Measurements from ENCODE around the gene GRIN2B.

The GRIN2B gene

DNA sequence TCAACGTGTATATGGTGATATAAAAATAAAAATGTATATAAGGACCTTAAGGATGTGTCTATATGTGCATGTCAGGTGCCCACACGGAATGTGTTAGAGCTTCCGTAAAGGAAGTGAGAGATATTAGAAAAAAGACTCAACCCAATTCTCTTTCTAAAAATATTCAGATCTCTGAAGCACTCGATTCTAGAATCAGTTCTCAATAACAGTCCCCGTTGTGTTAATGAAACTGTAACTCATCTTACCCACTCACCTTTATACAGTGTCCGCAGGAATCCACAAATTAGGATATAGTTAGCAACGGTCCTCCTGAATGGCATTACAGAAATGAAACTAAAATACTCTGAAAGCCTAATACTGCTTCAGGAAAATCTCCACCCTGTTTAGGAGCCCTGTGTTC is 29.3 kb downstream of the GRIN2B start:
- H3K9ac ChIP-seq (ENCODE audit: low read length) = no peak overlapping the region
- H3K27me3 ChIP-seq (ENCODE audit: insufficient read depth, low read length, poor library complexity) = no peaks in the 10 kb centered on the region
- H3K4ac ChIP-seq (ENCODE audit: low read depth, low read length) = no peak overlapping the region
- no peak overlapping the region for H3K4me3 ChIP-seq (ENCODE audit: low read length)
- no peak overlapping the region for H3K18ac ChIP-seq (ENCODE audit: low read length)
- no peak overlapping the region for H3K23ac ChIP-seq (ENCODE audit: low read length)
- no peaks in the 10 kb centered on the region for H3K79me1 ChIP-seq (ENCODE audit: low read length)
- H2AK5ac ChIP-seq (ENCODE audit: low read length) = no peak overlapping the region
- H2BK5ac ChIP-seq (ENCODE audit: low read length) = no peak overlapping the region
- no peak overlapping the region for H2BK15ac ChIP-seq (replicated peaks; ENCODE audit: low read depth)
- no peaks in the 10 kb centered on the region for H3K79me2 ChIP-seq (ENCODE audit: control insufficient read depth, insufficient read depth, low read length)
- DNase-seq = no peak
- no peak overlapping the region for H3K27ac ChIP-seq (ENCODE audit: low read depth, low read length)
- no peak overlapping the region for H4K5ac ChIP-seq (ENCODE audit: low read length)
- H3K4me2 ChIP-seq (ENCODE audit: low read length) = no peak overlapping the region
- H3K4me1 ChIP-seq (ENCODE audit: control insufficient read depth, low read depth, low read length) = no peaks in the 10 kb centered on the region
- H2BK120ac ChIP-seq (ENCODE audit: low read depth, low read length) = no peak overlapping the region
- H3K56ac ChIP-seq (ENCODE audit: low read length) = no peak overlapping the region
- 100% methylated on average over 1 of the region's 7 CpGs for WGBS (ENCODE audit: extremely low coverage, insufficient coverage, low lambda C conversion rate)
- no peaks in the 10 kb centered on the region for H3K36me3 ChIP-seq (ENCODE audit: control insufficient read depth, insufficient read depth, low read length)
- no peak overlapping the region for H4K8ac ChIP-seq (ENCODE audit: low read depth, low read length)

GRCh38 chr12:13950502-13950901 is 30.9 kb downstream of the GRIN2B start:
- Histone ChIP-seq H3K4me3 (ENCODE audit: low read length) (no peak overlapping the region), H3K27me3 (ENCODE audit: insufficient read depth, low read length, poor library complexity) (no peaks in the 10 kb centered on the region), H2BK5ac (ENCODE audit: low read length) (no peak overlapping the region), H3K9ac (ENCODE audit: low read length) (no peak overlapping the region), H2AK5ac (ENCODE audit: low read length) (no peak overlapping the region), H3K4me1 (ENCODE audit: control insufficient read depth, low read depth, low read length) (no peaks in the 10 kb centered on the region), H3K18ac (ENCODE audit: low read length) (no peak overlapping the region), H3K36me3 (ENCODE audit: control insufficient read depth, insufficient read depth, low read length) (no peaks in the 10 kb centered on the region), H3K79me1 (ENCODE audit: low read length) (no peaks in the 10 kb centered on the region), H2BK120ac (ENCODE audit: low read depth, low read length) (no peak overlapping the region), H2BK15ac (replicated peaks; ENCODE audit: low read depth) (no peak overlapping the region), H3K56ac (ENCODE audit: low read length) (no peak overlapping the region), H3K79me2 (ENCODE audit: control insufficient read depth, insufficient read depth, low read length) (no peaks in the 10 kb centered on the region), H3K4ac (ENCODE audit: low read depth, low read length) (no peak overlapping the region), H3K4me2 (ENCODE audit: low read length) (no peak overlapping the region), H4K8ac (ENCODE audit: low read depth, low read length) (no peak overlapping the region), H3K23ac (ENCODE audit: low read length) (no peak overlapping the region), H4K5ac (ENCODE audit: low read length) (no peak overlapping the region), H3K27ac (ENCODE audit: low read depth, low read length) (no peak overlapping the region)
- no CpG with 5 or more reads among the region's 1 CpG for WGBS (ENCODE audit: extremely low coverage, insufficient coverage, low lambda C conversion rate)
- peak; percentile 73 for DNase-seq

GRCh38 chr12:13948621-13949020 is 32.8 kb downstream of the GRIN2B start:
- no peak overlapping the region for H4K8ac ChIP-seq (ENCODE audit: low read depth, low read length)
- no peak overlapping the region for H3K27ac ChIP-seq (ENCODE audit: low read depth, low read length)
- H3K79me2 ChIP-seq (ENCODE audit: control insufficient read depth, insufficient read depth, low read length) = no peaks in the 10 kb centered on the region
- no peak overlapping the region for H2BK15ac ChIP-seq (replicated peaks; ENCODE audit: low read depth)
- H3K4me3 ChIP-seq (ENCODE audit: low read length) = no peak overlapping the region
- H2AK5ac ChIP-seq (ENCODE audit: low read length) = no peak overlapping the region
- no peak overlapping the region for H2BK120ac ChIP-seq (ENCODE audit: low read depth, low read length)
- H3K9ac ChIP-seq (ENCODE audit: low read length) = no peak overlapping the region
- no peaks in the 10 kb centered on the region for H3K36me3 ChIP-seq (ENCODE audit: control insufficient read depth, insufficient read depth, low read length)
- H3K27me3 ChIP-seq (ENCODE audit: insufficient read depth, low read length, poor library complexity) = no peaks in the 10 kb centered on the region
- H3K4me1 ChIP-seq (ENCODE audit: control insufficient read depth, low read depth, low read length) = no peaks in the 10 kb centered on the region
- DNase-seq = no peak
- H4K5ac ChIP-seq (ENCODE audit: low read length) = no peak overlapping the region
- no peak overlapping the region for H3K23ac ChIP-seq (ENCODE audit: low read length)
- no peak overlapping the region for H2BK5ac ChIP-seq (ENCODE audit: low read length)
- no peak overlapping the region for H3K4ac ChIP-seq (ENCODE audit: low read depth, low read length)
- WGBS (ENCODE audit: extremely low coverage, insufficient coverage, low lambda C conversion rate) = no CpG with 5 or more reads among the region's 4 CpGs
- no peak overlapping the region for H3K56ac ChIP-seq (ENCODE audit: low read length)
- no peak overlapping the region for H3K4me2 ChIP-seq (ENCODE audit: low read length)
- no peaks in the 10 kb centered on the region for H3K79me1 ChIP-seq (ENCODE audit: low read length)
- H3K18ac ChIP-seq (ENCODE audit: low read length) = no peak overlapping the region

DNA sequence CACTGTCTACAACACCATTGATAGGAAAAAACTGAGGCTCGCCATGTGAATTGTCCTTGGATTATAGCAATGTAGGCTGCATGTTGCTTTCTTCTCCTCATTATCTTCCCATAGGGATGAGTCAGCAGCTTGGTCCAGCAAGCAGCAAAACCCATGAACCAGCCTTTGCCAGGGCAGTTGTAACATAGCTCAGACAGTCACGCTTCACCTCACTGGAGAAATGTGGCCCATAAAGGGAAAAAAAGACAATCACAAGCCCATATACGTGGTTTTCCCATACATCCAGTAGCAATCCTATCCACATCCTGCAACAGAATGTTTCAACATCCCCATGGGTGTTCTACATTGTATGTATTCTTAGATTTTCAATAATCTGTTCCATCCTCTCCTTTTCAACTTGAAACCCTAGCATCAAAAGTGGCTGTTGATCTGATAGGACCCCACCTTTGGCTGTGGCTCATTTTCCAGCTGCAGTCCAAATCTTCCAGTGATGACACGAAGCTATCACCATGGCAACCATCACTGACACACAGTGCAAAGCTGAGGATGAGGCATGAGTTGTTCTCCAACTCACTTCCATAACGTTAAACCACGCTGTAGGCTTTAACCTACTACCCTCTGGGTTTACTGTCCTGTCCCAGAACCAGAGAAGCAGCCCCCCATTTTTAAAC is 34.0 kb downstream of the GRIN2B start:
- Histone ChIP-seq H3K18ac (ENCODE audit: low read length) (no peak overlapping the region), H3K23ac (ENCODE audit: low read length) (no peak overlapping the region), H2BK5ac (ENCODE audit: low read length) (no peak overlapping the region), H3K4ac (ENCODE audit: low read depth, low read length) (no peak overlapping the region), H3K27me3 (ENCODE audit: insufficient read depth, low read length, poor library complexity) (no peaks in the 10 kb centered on the region), H3K4me2 (ENCODE audit: low read length) (no peak overlapping the region), H3K79me1 (ENCODE audit: low read length) (no peaks in the 10 kb centered on the region), H3K9ac (ENCODE audit: low read length) (no peak overlapping the region), H4K5ac (ENCODE audit: low read length) (no peak overlapping the region), H4K8ac (ENCODE audit: low read depth, low read length) (no peak overlapping the region), H3K4me1 (ENCODE audit: control insufficient read depth, low read depth, low read length) (no peaks in the 10 kb centered on the region), H2BK120ac (ENCODE audit: low read depth, low read length) (no peak overlapping the region), H3K27ac (ENCODE audit: low read depth, low read length) (no peak overlapping the region), H2AK5ac (ENCODE audit: low read length) (no peak overlapping the region), H3K4me3 (ENCODE audit: low read length) (no peak overlapping the region), H3K36me3 (ENCODE audit: control insufficient read depth, insufficient read depth, low read length) (no peaks in the 10 kb centered on the region), H3K79me2 (ENCODE audit: control insufficient read depth, insufficient read depth, low read length) (no peaks in the 10 kb centered on the region), H2BK15ac (replicated peaks; ENCODE audit: low read depth) (no peak overlapping the region), H3K56ac (ENCODE audit: low read length) (no peak overlapping the region)
- no peak for DNase-seq
- no CpG with 5 or more reads among the region's 6 CpGs for WGBS (ENCODE audit: extremely low coverage, insufficient coverage, low lambda C conversion rate)

DNA sequence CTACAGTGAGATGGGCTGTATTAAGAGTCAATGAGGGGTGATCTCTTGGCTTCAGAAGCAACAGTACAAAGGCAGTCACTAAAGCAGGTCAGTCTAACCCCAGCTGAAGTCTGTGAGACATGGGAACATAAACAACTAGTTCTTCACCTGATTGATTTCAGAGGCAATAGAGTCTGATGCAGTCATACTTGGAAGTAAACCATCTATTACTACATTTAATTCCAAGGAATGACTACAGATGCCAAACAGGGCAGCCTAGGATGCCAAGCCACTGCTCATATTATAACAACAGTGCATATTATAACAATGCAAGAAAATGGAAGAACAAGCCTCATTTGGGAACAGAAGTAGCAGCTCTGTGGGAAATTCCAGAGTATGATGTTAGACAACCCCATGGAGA is 35.8 kb downstream of the GRIN2B start:
- Histone ChIP-seq H2BK120ac (ENCODE audit: low read depth, low read length) (no peak overlapping the region), H3K36me3 (ENCODE audit: control insufficient read depth, insufficient read depth, low read length) (no peaks in the 10 kb centered on the region), H2BK5ac (ENCODE audit: low read length) (no peak overlapping the region), H3K56ac (ENCODE audit: low read length) (no peak overlapping the region), H3K27ac (ENCODE audit: low read depth, low read length) (no peak overlapping the region), H3K4ac (ENCODE audit: low read depth, low read length) (no peak overlapping the region), H3K4me3 (ENCODE audit: low read length) (no peak overlapping the region), H3K27me3 (ENCODE audit: insufficient read depth, low read length, poor library complexity) (no peaks in the 10 kb centered on the region), H4K8ac (ENCODE audit: low read depth, low read length) (no peak overlapping the region), H3K9ac (ENCODE audit: low read length) (no peak overlapping the region), H3K4me2 (ENCODE audit: low read length) (no peak overlapping the region), H4K5ac (ENCODE audit: low read length) (no peak overlapping the region), H3K4me1 (ENCODE audit: control insufficient read depth, low read depth, low read length) (peaks cover 7% of the 10 kb centered on the region), H3K18ac (ENCODE audit: low read length) (no peak overlapping the region), H3K79me1 (ENCODE audit: low read length) (no peaks in the 10 kb centered on the region), H3K23ac (ENCODE audit: low read length) (no peak overlapping the region), H2AK5ac (ENCODE audit: low read length) (no peak overlapping the region), H3K79me2 (ENCODE audit: control insufficient read depth, insufficient read depth, low read length) (no peaks in the 10 kb centered on the region), H2BK15ac (replicated peaks; ENCODE audit: low read depth) (no peak overlapping the region)
- DNase-seq = no peak

- H3K4me2 ChIP-seq (ENCODE audit: low read length) = no peak overlapping the region
- no peak overlapping the region for H2BK5ac ChIP-seq (ENCODE audit: low read length)
- H3K23ac ChIP-seq (ENCODE audit: low read length) = no peak overlapping the region
- peaks cover 7% of the 10 kb centered on the region for H3K4me1 ChIP-seq (ENCODE audit: control insufficient read depth, low read depth, low read length)
- H3K79me2 ChIP-seq (ENCODE audit: control insufficient read depth, insufficient read depth, low read length) = no peaks in the 10 kb centered on the region
- no peak overlapping the region for H3K4ac ChIP-seq (ENCODE audit: low read depth, low read length)
- H3K27ac ChIP-seq (ENCODE audit: low read depth, low read length) = no peak overlapping the region
- no peaks in the 10 kb centered on the region for H3K79me1 ChIP-seq (ENCODE audit: low read length)
- no peak overlapping the region for H3K9ac ChIP-seq (ENCODE audit: low read length)
- H3K18ac ChIP-seq (ENCODE audit: low read length) = no peak overlapping the region
- no peak overlapping the region for H4K8ac ChIP-seq (ENCODE audit: low read depth, low read length)
- no peak overlapping the region for H2AK5ac ChIP-seq (ENCODE audit: low read length)
- no CpG with 5 or more reads among the region's 3 CpGs for WGBS (ENCODE audit: extremely low coverage, insufficient coverage, low lambda C conversion rate)
- H3K36me3 ChIP-seq (ENCODE audit: control insufficient read depth, insufficient read depth, low read length) = no peaks in the 10 kb centered on the region
- H3K4me3 ChIP-seq (ENCODE audit: low read length) = no peak overlapping the region
- no peak overlapping the region for H2BK15ac ChIP-seq (replicated peaks; ENCODE audit: low read depth)
- H4K5ac ChIP-seq (ENCODE audit: low read length) = no peak overlapping the region
- DNase-seq = peak; percentile 78
- H2BK120ac ChIP-seq (ENCODE audit: low read depth, low read length) = no peak overlapping the region
- H3K27me3 ChIP-seq (ENCODE audit: insufficient read depth, low read length, poor library complexity) = no peaks in the 10 kb centered on the region
- H3K56ac ChIP-seq (ENCODE audit: low read length) = no peak overlapping the region
Observed at GRCh38 chr12:13945236-13945635, 36.2 kb downstream of the GRIN2B start.

Data from mesendoderm (in vitro differentiated cells).